A204.1 (cell line): ENCODE measurements around the gene NEK4.

ENCODE experiments used
- FAIRE-seq: peaks from 2 replicates; lab custom pipeline; 2012; peaks lifted over from hg19 to GRCh38; lab: Jason Lieb, UNC

The NEK4 gene

DNA sequence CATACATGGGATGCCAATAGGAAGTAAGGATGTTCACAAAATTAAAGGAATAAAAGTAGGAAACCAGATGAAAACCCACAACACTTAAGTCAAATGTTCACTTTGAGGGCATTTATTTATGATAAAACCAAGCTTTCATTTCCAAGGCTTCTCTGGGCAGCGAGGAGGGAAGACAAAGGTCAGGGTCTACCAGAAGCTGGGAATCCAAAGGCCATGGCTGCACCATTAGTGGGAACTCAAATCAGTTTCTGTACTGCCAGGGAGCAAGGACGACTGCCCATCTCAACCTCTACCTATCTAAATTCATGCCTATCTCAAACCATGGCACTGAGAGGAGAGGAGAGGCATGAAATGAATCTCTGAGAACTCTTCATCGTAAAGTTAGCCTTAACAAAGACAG, 107.6 kb downstream of the NEK4 start:
- no peak for FAIRE-seq

DNA sequence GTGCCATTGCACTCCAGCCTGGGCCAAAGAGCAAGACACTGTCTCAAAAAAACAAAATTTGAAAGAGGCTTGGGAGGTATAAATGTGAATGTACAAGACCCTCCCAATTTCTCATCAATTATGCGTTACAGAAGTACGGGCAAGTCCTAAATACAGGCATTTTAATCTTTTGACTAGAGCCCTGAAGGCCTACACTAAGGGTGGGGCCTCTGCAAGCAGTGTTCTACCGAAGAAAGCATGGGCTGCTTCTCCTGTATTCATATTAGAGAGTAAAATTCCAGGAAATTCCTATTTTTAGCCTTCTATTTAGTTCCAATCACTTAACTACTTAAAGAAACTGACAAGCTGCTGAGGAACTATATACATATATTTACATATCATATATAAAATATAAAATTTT, 110.7 kb downstream of the NEK4 start:
- FAIRE-seq, result no peak
